Parathyroid adenoma (tissue), 2 donors: ENCODE results near the gene ZNF57.
"Not testable (repeated sequence)": the region's sequence is repeated elsewhere in the genome, so short reads cannot be mapped to it uniquely, and the experiment has no call there.

Experiments used
- H2AFZ ChIP-seq: fragments of 300-600 bp; sonication (generic); one replicate; pipeline ENCODE4 v1.7.0; 2017; ENCODE audit warnings: antibody characterized with exemption, mild to moderate bottlenecking
- H3K27ac ChIP-seq: fragments of 300-600 bp; sonication (generic); one replicate; pipeline ENCODE4 v1.7.0; 2017
- H3K27me3 ChIP-seq: fragments of 300-600 bp; sonication (generic); one replicate; pipeline ENCODE4 v1.7.0; 2017; ENCODE audit warnings: low read length; ENCODE audit not compliant: control insufficient read depth, insufficient read depth
- H3K36me3 ChIP-seq: fragments of 300-600 bp; sonication (generic); one replicate; pipeline ENCODE4 v1.7.0; 2017; ENCODE audit warnings: low read length; ENCODE audit not compliant: control insufficient read depth, insufficient read depth
- H3K4me1 ChIP-seq: fragments of 300-600 bp; sonication (generic); one replicate; pipeline ENCODE4 v1.7.0; 2017; ENCODE audit warnings: control low read depth
- H3K4me2 ChIP-seq: fragments of 300-600 bp; sonication (generic); one replicate; pipeline ENCODE4 v1.7.0; 2017; ENCODE audit warnings: low read length
- H3K4me3 ChIP-seq: fragments of 300-600 bp; sonication (generic); one replicate; pipeline ENCODE4 v1.7.0; 2017; ENCODE audit warnings: low read depth, low read length
- H3K79me2 ChIP-seq: fragments of 300-600 bp; sonication (generic); one replicate; pipeline ENCODE4 v1.7.0; 2017; ENCODE audit warnings: control low read depth
- H3K9ac ChIP-seq: fragments of 300-600 bp; sonication (generic); one replicate; pipeline ENCODE4 v1.7.0; 2017; ENCODE audit warnings: mild to moderate bottlenecking
- H3K9me3 ChIP-seq: fragments of 300-600 bp; sonication (generic); one replicate; pipeline ENCODE4 v1.7.0; 2017; ENCODE audit warnings: low read length; ENCODE audit not compliant: control insufficient read depth
- CTCF ChIP-seq: fragments of 300-600 bp; sonication (generic); IDR thresholded peaks from one replicate; pipeline ENCODE4 v1.7.0; 2017; ENCODE audit warnings: antibody characterized with exemption, mild to moderate bottlenecking
- donor health status: primary hyperparathyroidism.

Gene ZNF57

DNA sequence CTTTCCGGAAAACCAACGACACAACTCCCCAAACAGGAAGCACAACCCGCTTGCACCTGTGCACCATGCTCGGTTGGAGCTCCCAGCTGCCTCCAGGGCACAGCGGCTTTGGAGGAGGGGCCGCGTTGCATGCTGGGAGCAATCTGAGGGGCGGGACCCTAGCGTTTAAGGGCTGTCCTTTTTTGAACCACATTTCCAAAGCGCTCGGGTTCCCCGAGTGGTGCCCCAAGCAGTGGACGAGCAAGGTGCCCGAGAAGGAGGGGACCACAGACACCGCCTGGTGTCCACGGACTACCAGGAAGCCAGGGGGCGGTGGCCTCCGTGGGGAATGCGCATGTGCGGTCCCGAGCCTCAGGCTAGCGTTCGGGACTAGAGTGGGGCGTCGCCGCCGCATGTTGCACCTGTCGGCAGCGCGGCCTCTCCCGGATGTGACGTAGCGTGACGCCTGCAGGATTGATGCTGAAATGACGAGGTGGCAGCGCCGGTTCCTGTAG is 11.9 kb upstream of the ZNF57 start:
- Histone ChIP-seq H3K9ac (no peak overlapping the region), H3K27ac (no peak overlapping the region)
- no peak for TF ChIP-seq CTCF

DNA sequence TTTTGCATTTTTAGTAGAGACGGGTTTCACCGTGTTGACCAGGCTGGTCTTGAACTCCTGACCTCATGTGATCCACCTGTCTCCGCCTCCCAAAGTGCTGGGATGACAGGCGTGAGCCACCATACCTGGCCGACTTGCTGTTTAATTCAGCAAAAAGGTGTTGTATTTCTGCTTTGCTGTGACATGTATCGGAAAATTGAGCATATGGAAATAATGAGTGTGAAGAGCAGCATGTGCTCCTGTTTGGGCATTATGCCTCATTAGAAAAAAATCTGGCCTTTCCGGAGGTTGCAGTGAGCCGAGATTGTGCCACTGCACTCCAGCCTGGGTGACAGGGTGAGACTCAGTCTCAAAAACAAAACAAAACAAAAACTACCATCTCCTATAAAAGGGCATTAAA is 10.2 kb upstream of the ZNF57 start:
- H3K9me3 ChIP-seq, H3K27me3 ChIP-seq, H3K4me1 ChIP-seq, H3K9ac ChIP-seq, H3K4me2 ChIP-seq, H2AFZ ChIP-seq, H3K36me3 ChIP-seq, H3K27ac ChIP-seq, H3K4me3 ChIP-seq, H3K79me2 ChIP-seq: not testable (repeated sequence)

More for the DNA sequence above, 11.9 kb upstream of the ZNF57 start:
- H3K9me3 ChIP-seq: no peaks in the 10 kb centered on the region
- H3K27me3 ChIP-seq: no peaks in the 10 kb centered on the region
- no peak overlapping the region for H2AFZ ChIP-seq
- H3K4me3 ChIP-seq: no peak overlapping the region
- no peaks in the 10 kb centered on the region for H3K36me3 ChIP-seq
- no peaks in the 10 kb centered on the region for H3K79me2 ChIP-seq
- H3K4me1 ChIP-seq: peaks cover 4% of the 10 kb centered on the region
- H3K4me2 ChIP-seq: no peak overlapping the region

DNA sequence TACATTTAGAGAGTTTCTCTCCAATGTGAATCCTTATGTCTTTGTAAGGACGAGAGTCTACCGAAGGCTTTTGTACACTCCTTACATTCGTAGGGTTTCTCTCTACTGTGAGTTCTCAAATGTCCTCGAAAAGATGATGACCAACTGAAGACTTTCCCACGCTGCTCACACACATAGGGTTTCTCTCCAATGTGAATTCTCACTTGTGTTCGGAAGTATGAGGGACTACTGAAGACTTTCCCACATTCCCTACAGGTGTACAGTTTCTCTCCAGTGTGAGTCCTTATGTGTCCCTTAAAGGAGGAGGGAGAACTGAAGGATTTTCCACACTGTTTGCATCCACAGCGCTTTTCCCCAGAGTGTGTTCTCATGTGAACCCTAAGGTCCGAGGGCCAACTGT is 4.0 kb upstream of the ZNF57 start:
- TF ChIP-seq CTCF: no peak
- no peaks in the 10 kb centered on the region for H3K27me3 ChIP-seq

DNA sequence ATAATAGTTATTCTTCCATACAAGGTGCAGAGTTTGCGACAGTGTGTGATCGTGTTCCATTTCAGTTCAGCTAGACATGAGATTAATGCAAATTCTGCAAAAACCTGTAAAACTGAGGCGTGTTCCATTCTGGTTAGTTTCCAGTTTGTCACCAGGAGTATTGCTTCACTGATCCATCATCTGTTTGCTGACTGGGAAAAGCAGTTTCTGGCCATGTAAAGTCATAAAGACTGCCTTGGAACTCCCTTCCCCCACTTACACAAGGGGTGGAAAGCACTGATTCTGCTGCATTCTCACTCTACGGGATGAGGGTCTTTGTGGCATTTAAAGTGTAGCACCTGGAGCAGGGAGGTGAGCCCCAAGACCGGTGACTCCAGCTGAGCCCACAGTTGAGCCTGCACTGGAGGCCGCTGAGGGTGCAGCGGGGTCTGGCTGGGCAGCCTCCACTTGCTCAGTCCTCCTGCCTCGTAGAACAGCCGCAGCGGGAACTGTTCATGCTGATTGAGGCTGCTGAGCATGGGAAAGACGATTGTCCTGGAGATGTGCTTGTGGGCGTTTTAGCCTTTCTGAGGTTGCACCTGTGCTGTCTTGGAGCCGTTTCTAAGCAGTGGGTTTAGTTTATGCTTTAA is 2.0 kb downstream of the ZNF57 start:
- H3K9me3 ChIP-seq: no peaks in the 10 kb centered on the region
- H2AFZ ChIP-seq: no peak overlapping the region
- no peak overlapping the region for H3K9ac ChIP-seq
- H3K27ac ChIP-seq: no peak overlapping the region
- no peak for TF ChIP-seq CTCF
- no peak overlapping the region for H3K4me2 ChIP-seq
- H3K79me2 ChIP-seq: peaks cover 15% of the 10 kb centered on the region
- no peaks in the 10 kb centered on the region for H3K36me3 ChIP-seq
- H3K4me1 ChIP-seq: peaks cover 3% of the 10 kb centered on the region
- no peak overlapping the region for H3K4me3 ChIP-seq
- H3K27me3 ChIP-seq: no peaks in the 10 kb centered on the region

More for the DNA sequence above, 4.0 kb upstream of the ZNF57 start:
- no peak overlapping the region for H2AFZ ChIP-seq
- H3K4me3 ChIP-seq: no peak overlapping the region
- H3K4me1 ChIP-seq: peaks cover 1% of the 10 kb centered on the region
- H3K79me2 ChIP-seq: peaks cover 3% of the 10 kb centered on the region
- no peak overlapping the region for H3K9ac ChIP-seq
- H3K27ac ChIP-seq: no peak overlapping the region
- H3K36me3 ChIP-seq: no peaks in the 10 kb centered on the region
- H3K4me2 ChIP-seq: no peak overlapping the region
- no peaks in the 10 kb centered on the region for H3K9me3 ChIP-seq

DNA sequence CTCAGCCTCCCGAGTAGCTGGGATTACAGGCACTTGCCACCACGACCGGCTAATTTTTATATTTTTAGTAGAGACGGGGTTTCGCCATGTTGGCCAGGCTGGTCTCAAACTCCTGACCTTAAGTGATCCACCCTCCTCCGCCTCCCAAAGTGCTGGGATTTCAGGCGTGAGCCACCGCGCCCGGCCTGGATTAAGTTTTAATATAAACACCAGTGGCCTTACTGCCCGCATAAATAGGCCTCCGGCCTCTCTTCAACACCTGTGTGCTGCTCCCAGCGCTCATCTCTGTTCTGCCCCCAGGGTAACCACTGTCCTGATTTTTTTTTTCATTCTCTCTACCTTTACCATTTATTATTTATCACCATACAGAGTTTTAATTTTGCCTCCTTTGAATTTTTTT is 2.6 kb downstream of the ZNF57 start:
- peaks cover 15% of the 10 kb centered on the region for H3K79me2 ChIP-seq
- not testable (repeated sequence) for H3K27ac ChIP-seq, H3K4me3 ChIP-seq, H3K9me3 ChIP-seq, H3K9ac ChIP-seq, H3K4me1 ChIP-seq, H3K27me3 ChIP-seq, H3K4me2 ChIP-seq, H2AFZ ChIP-seq, H3K36me3 ChIP-seq
